Measurements from ENCODE around the gene SMARCA5.

SMARCA5 gene

DNA sequence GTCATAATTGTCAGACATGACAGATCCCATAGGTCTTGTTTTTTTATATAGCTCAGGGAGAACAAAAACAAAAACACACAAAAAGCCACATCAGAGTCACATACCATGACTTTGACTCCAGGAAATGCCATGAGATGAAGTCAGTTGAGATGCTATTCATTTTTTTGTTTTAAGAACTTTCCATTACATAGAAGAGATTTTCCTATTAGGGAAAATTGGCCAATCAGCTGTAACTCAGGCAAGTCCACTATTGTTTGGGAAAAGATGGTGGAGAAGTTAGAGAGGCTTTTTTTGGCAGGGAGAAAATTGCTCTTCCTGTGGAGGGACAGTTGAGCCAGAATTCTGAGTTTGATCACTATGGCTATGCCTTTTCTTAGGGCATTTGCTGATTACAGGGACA is 72.6 kb downstream of the SMARCA5 start:
- H3K4me1 ChIP-seq (ENCODE audit: control insufficient read depth, insufficient read depth, low read length): peaks cover 18% of the 10 kb centered on the region
- no peak overlapping the region for H3K4me3 ChIP-seq (ENCODE audit: low read length)
- H3K9me3 ChIP-seq (replicated peaks; ENCODE audit: low read length): no peaks in the 10 kb centered on the region
- H3K27me3 ChIP-seq (ENCODE audit: control insufficient read depth, insufficient read depth, low read length): no peaks in the 10 kb centered on the region
- peak overlapping the region; percentile 60 for H3K9ac ChIP-seq (ENCODE audit: low read depth, low read length)
- peak overlapping the region; percentile 41 for H3K4me2 ChIP-seq (ENCODE audit: low read length)
- H3K36me3 ChIP-seq (ENCODE audit: insufficient read depth, low read length): no peaks in the 10 kb centered on the region

DNA sequence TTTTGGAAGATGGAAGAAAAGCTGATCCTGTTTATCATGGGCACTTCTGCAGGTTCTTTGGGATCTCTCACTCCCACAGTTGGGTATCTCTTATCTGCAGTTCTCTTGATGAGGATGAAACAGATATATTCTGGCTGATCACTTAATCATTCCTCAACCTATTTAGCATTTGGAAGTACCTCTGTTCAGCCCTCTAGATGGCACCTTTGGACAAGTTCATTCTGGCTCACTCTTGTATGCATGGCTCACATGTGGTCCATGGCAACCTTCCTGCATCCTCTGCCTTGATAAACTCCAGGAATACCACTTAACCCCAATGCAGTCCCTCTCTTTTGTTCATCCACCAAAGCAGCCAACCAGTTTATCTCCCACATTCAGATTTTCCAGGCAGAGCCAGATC is 74.2 kb downstream of the SMARCA5 start:
- no peaks in the 10 kb centered on the region for H3K9me3 ChIP-seq (replicated peaks; ENCODE audit: low read length)
- no peak overlapping the region for H3K4me2 ChIP-seq (ENCODE audit: low read length)
- H3K36me3 ChIP-seq (ENCODE audit: insufficient read depth, low read length): no peaks in the 10 kb centered on the region
- no peaks in the 10 kb centered on the region for H3K27me3 ChIP-seq (ENCODE audit: control insufficient read depth, insufficient read depth, low read length)
- H3K9ac ChIP-seq (ENCODE audit: low read depth, low read length): no peak overlapping the region
- peaks cover 18% of the 10 kb centered on the region for H3K4me1 ChIP-seq (ENCODE audit: control insufficient read depth, insufficient read depth, low read length)
- no peak overlapping the region for H3K4me3 ChIP-seq (ENCODE audit: low read length)

DNA sequence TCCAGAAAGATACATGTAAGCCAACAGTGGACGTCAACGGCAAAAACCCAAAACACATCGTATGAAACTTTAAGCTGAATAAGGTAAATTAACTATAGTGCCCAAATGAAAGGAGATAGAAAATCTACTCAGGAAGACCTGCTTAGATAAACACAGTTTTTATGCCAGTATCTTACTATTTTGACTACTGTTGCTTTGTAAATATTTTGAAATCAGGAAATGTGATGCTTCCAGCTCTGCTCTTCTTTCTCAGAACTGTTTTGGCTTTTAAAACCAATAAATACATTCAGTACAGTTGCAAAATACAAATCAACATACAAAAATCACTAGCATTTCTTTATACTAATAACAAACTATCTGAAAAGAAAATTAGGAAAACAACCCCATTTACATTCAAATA is 83.8 kb downstream of the SMARCA5 start:
- H3K4me3 ChIP-seq (ENCODE audit: low read length): no peak overlapping the region
- no peaks in the 10 kb centered on the region for H3K36me3 ChIP-seq (ENCODE audit: insufficient read depth, low read length)
- H3K9ac ChIP-seq (ENCODE audit: low read depth, low read length): no peak overlapping the region

DNA sequence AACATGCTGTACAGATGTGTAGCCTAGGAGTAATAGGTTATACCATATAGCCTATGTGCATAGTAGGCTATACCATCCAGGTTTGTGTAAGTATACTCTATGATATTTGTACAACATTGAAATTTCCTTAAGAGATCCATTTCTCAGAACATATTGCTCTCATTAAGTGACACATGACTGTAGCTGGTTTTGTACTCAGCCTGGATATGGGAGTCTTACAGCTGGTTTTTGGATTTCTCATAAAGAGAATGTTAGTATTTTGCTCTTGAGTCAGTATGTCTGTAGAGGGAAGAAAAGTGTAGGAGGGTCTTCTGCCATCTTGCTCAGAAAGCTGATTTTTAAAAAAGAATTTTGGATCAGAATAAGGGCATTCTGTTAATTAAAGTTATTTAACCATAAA is 85.3 kb downstream of the SMARCA5 start:
- no peaks in the 10 kb centered on the region for H3K9me3 ChIP-seq (replicated peaks; ENCODE audit: low read length)
- H3K4me1 ChIP-seq (ENCODE audit: control insufficient read depth, insufficient read depth, low read length): no peaks in the 10 kb centered on the region
- H3K4me2 ChIP-seq (ENCODE audit: low read length): no peak overlapping the region
- H3K36me3 ChIP-seq (ENCODE audit: insufficient read depth, low read length): no peaks in the 10 kb centered on the region
- H3K4me3 ChIP-seq (ENCODE audit: low read length): no peak overlapping the region
- no peak overlapping the region for H3K9ac ChIP-seq (ENCODE audit: low read depth, low read length)
- peaks cover 6% of the 10 kb centered on the region for H3K27me3 ChIP-seq (ENCODE audit: control insufficient read depth, insufficient read depth, low read length)

More for the DNA sequence above, 83.8 kb downstream of the SMARCA5 start:
- peaks cover 6% of the 10 kb centered on the region for H3K27me3 ChIP-seq (ENCODE audit: control insufficient read depth, insufficient read depth, low read length)
- H3K4me1 ChIP-seq (ENCODE audit: control insufficient read depth, insufficient read depth, low read length): no peaks in the 10 kb centered on the region
- no peak overlapping the region for H3K4me2 ChIP-seq (ENCODE audit: low read length)
- no peaks in the 10 kb centered on the region for H3K9me3 ChIP-seq (replicated peaks; ENCODE audit: low read length)

DNA sequence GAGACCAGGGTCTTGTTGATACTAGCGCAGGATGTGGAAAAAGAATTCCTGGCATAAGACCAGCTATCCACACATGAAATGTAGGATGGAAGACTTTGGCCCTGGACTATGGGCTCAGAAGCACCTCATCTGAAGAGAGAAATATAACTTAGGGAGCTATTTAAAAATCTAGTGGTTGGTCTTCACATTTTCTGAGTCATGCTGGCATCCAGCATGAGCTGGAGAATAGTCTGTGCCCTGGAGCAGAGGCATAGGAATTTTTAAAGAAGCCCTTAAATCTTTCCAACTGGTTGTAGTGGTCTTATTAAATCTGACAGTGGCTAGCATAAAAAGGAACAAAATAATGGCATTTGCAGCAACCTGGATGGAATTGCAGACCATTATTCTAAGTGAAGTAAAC is 86.3 kb downstream of the SMARCA5 start:
- H3K9me3 ChIP-seq (replicated peaks; ENCODE audit: low read length): no peaks in the 10 kb centered on the region
- H3K4me1 ChIP-seq (ENCODE audit: control insufficient read depth, insufficient read depth, low read length): no peaks in the 10 kb centered on the region
- H3K27me3 ChIP-seq (ENCODE audit: control insufficient read depth, insufficient read depth, low read length): peaks cover 6% of the 10 kb centered on the region
- no peak overlapping the region for H3K4me3 ChIP-seq (ENCODE audit: low read length)
- no peak overlapping the region for H3K4me2 ChIP-seq (ENCODE audit: low read length)
- H3K9ac ChIP-seq (ENCODE audit: low read depth, low read length): no peak overlapping the region
- H3K36me3 ChIP-seq (ENCODE audit: insufficient read depth, low read length): no peaks in the 10 kb centered on the region

DNA sequence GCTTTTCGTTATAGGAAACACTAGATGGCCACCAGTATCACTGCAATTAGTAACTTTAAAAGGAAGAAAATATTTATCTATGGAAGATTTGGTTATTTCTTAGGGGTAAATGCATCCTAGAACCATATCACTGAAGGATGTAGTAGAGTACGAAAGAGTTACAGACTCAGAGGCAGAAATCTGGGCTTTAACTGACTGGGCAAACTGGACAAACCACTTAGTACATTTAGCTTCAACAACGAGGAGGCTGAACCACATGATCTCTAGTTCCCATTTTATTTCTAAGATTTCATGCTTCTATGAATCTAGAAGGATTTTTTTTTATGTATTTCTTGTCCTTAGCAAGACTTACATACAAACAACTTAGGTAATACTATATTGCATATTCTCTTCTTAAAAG is 93.0 kb downstream of the SMARCA5 start:
- H3K9me3 ChIP-seq (replicated peaks; ENCODE audit: low read length): no peaks in the 10 kb centered on the region
- H3K9ac ChIP-seq (ENCODE audit: low read depth, low read length): no peak overlapping the region
- no peaks in the 10 kb centered on the region for H3K36me3 ChIP-seq (ENCODE audit: insufficient read depth, low read length)
- no peak overlapping the region for H3K4me3 ChIP-seq (ENCODE audit: low read length)
- no peak overlapping the region for H3K4me2 ChIP-seq (ENCODE audit: low read length)
- no peaks in the 10 kb centered on the region for H3K4me1 ChIP-seq (ENCODE audit: control insufficient read depth, insufficient read depth, low read length)
- peaks cover 33% of the 10 kb centered on the region for H3K27me3 ChIP-seq (ENCODE audit: control insufficient read depth, insufficient read depth, low read length)

Data from skeletal muscle satellite cell (primary cell).